ENCODE measurements around the gene ABT1. TPM values are rescaled to one million over a fixed set of nuclear protein-coding genes. Genes with fewer than 3 reads are reported as not detected.

The ABT1 gene
- total RNA-seq, 1 experiment from 2014 or later, result 27.4 TPM

GRCh38 chr6:26602262-26602661, 5.5 kb downstream of the ABT1 start:
- DNase-seq (ENCODE audit: low read depth in 1 of 2, low spot score in 2 of 2), result no peak
- Histone ChIP-seq H3K27ac (no peak overlapping the region), H3K4me1 (replicated peaks) (peaks cover 7% of the 10 kb centered on the region), H3K4me3 (no peak overlapping the region), H3K36me3 (peaks cover 26% of the 10 kb centered on the region), H3K9me3 (replicated peaks) (no peaks in the 10 kb centered on the region), H3K27me3 (replicated peaks) (no peaks in the 10 kb centered on the region)

DNA sequence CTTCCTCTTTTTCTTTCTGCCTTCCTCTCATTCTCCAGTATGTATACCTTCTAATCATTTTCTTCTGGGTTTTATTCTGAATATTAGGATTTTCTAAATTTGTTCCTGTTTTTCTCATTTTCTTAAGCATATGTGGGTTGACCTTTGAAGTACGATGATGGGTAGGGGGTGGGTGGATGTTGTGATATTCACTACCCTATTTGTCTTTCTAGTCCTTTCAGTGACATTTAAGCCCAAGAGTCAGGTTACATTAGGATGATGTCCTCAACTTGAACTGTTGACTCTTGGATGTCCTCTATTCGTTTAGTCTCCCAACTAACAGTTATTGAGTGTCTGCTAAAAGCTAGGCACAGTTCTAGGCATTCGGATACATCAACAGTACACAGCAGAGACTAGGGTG, 7.3 kb downstream of the ABT1 start:
- no peaks in the 10 kb centered on the region for H3K4me1 ChIP-seq (replicated peaks)
- no peak overlapping the region for H3K27ac ChIP-seq
- peaks cover 13% of the 10 kb centered on the region for H3K36me3 ChIP-seq
- H3K9me3 ChIP-seq (replicated peaks), result no peaks in the 10 kb centered on the region
- DNase-seq (ENCODE audit: low read depth in 1 of 2, low spot score in 2 of 2), result no peak
- no peak overlapping the region for H3K4me3 ChIP-seq
- H3K27me3 ChIP-seq (replicated peaks), result no peaks in the 10 kb centered on the region

GRCh38 chr6:26604797-26605196, 8.0 kb downstream of the ABT1 start:
- Histone ChIP-seq H3K27ac (no peak overlapping the region), H3K36me3 (peaks cover 6% of the 10 kb centered on the region), H3K4me1 (replicated peaks) (no peaks in the 10 kb centered on the region), H3K4me3 (no peak overlapping the region), H3K27me3 (replicated peaks) (no peaks in the 10 kb centered on the region), H3K9me3 (replicated peaks) (no peaks in the 10 kb centered on the region)
- no peak for DNase-seq (ENCODE audit: low read depth in 1 of 2, low spot score in 2 of 2)

DNA sequence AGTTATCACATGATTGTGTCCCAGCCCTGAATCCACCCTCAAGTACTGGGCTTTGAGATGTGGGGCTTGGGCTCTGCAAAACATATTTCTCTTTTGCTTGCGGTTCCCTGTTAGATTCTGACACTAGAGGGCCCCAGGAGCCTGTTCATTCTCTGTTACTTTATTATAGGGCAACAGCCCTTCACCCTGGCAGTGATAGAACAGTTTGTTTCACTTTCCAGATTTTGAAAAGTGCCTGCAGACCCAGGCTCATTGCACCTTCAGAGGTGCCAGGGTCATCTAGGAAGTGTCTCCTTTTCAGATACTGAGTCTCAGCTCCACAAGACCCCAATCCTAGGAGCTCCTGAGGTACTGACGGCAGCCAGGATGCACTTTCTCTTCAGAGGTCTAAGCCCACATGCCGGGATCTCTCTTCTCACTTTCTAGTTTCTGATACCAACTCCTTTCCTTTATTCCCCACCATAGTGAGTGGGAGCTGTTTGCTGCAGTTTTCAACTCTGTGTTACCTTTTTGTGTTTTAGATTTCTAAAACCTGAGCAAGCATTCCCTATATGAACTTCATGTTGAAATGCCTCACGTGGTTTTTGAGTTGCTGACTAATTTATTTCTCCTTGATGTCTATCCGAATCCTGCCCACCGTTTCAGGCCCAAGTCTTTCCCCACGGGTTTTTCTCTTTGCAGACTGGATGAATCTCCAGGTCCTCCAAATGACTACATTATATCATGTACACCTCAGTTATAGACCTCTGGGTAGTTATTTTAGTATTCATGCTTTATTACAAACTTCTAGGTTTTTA, 10.9 kb downstream of the ABT1 start:
- no peaks in the 10 kb centered on the region for H3K36me3 ChIP-seq
- no peak overlapping the region for H3K4me3 ChIP-seq
- peak; percentile 46 to 47 for DNase-seq (ENCODE audit: low read depth in 1 of 2, low spot score in 2 of 2)

DNA sequence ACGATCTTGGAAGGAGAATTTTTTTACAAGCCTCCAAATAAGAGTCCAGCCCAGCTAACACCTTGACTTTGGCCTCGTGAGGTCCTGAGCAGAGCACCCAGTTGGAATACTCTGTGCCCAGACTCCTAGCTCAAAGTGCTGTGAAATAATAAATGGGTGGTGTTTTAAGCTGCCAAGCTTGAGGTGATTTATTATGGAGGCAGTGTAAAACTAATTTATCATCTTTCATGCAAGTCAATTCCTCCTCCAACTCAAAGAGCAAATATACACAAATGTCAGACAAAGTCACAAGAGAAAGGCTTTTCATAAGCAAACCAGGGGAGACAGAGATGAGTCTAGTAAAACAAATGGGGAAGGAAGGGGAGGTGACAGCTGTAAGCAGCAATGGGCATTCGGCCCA, 12.7 kb downstream of the ABT1 start:
- no peaks in the 10 kb centered on the region for H3K36me3 ChIP-seq
- H3K27ac ChIP-seq, result no peak overlapping the region
- no peak overlapping the region for H3K4me3 ChIP-seq
- H3K4me1 ChIP-seq (replicated peaks), result no peaks in the 10 kb centered on the region
- H3K9me3 ChIP-seq (replicated peaks), result no peaks in the 10 kb centered on the region
- no peak for DNase-seq (ENCODE audit: low read depth in 1 of 2, low spot score in 2 of 2)
- no peaks in the 10 kb centered on the region for H3K27me3 ChIP-seq (replicated peaks)

More for the DNA sequence above, 10.9 kb downstream of the ABT1 start:
- H3K27ac ChIP-seq, result no peak overlapping the region
- no peaks in the 10 kb centered on the region for H3K9me3 ChIP-seq (replicated peaks)
- no peaks in the 10 kb centered on the region for H3K27me3 ChIP-seq (replicated peaks)
- H3K4me1 ChIP-seq (replicated peaks), result no peaks in the 10 kb centered on the region

DNA sequence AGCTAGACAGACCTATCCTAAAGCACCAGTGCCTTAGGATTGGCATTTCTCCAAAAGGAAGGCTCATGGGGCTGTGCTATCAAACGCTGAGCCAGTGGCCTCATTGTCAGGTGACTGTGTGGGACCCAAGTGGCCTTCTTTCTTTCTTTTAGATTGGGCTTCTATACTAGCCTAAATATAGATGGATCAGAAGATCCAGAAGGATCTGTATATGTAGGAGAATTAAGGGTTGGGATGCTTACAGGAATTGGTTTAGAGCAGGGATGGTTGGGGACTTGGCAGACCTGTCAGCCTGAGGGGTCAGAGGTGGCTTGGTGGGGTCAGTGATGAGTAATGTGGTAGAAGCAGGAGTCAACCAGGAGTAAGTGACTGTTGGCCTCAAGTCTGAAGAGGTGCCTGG, 14.8 kb downstream of the ABT1 start:
- Histone ChIP-seq H3K27me3 (replicated peaks) (no peaks in the 10 kb centered on the region), H3K27ac (no peak overlapping the region), H3K9me3 (replicated peaks) (no peaks in the 10 kb centered on the region), H3K4me1 (replicated peaks) (no peaks in the 10 kb centered on the region), H3K4me3 (no peak overlapping the region), H3K36me3 (no peaks in the 10 kb centered on the region)
- no peak for DNase-seq (ENCODE audit: low read depth in 1 of 2, low spot score in 2 of 2)

DNA sequence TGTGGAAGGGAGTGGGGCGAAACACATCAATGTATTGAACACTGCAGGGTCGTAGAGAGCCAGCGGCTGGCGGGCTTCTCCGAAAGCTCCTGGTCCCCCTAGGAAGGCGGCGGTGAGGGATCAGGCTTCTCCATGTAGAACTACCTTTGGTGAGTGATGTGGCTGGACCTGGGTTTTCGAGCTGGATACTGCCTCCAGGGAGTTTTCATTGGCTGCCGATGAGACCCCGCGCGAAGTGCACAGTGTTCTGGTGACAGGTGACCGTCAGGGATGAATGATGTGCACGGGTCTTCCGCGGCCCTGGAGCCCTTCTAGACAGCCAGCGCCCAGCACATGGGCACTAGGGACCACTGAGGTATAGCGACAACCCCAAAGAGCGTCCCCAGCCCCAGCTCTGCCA, 16.4 kb downstream of the ABT1 start:
- H3K4me3 ChIP-seq, result no peak overlapping the region
- no peaks in the 10 kb centered on the region for H3K36me3 ChIP-seq
- H3K4me1 ChIP-seq (replicated peaks), result no peaks in the 10 kb centered on the region
- no peaks in the 10 kb centered on the region for H3K27me3 ChIP-seq (replicated peaks)
- no peak for DNase-seq (ENCODE audit: low read depth in 1 of 2, low spot score in 2 of 2)
- H3K27ac ChIP-seq, result no peak overlapping the region
- H3K9me3 ChIP-seq (replicated peaks), result no peaks in the 10 kb centered on the region

DNA sequence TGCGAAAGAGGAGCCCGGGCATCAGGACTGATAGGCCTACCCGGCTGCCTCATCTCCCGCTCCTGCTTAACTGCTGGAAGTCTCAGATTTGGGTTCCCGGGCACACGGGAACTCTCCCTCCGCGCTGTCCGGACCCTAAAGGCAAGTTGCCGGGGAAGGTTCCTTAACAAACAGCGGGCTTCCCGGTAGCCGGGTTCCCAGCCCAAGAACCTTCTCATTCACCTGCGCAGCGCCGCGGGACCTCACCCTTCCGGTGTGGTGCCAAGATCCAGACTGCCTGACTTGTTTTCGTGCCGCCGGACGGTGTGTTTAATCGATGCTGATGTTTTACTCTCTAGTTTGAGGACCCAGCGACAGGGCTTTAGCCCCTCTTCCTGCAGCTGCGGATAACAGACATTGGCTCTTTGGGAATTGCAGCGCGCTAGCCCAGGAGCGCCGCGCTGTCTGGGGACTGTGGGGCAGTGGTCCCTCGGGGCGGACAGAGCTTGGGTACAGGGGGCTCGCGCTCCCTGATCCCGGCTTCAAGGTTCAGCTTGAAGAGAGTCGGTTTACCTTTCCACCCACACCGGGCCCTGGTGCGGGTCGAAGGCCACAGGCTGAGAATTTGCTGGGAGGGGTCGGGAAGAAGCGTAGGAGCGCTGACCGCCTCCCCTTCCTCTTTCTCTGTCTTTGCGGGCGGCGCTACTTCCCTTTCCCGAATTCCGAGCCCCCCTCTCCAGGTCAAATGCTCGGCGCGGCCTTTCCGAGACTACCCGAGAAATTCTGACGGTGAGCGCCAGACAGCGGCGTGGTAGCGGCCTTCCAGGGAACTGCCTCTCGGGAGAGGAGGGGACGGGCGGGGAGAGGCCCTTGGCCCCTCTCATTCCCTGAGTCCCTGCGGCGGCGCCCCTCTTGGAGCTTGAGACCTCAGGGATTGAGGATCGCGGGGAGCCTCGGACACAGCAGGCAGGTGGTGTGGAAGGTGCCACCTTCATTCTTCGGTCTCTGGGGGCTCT, 17.2 kb downstream of the ABT1 start:
- H3K27me3 ChIP-seq (replicated peaks), result no peaks in the 10 kb centered on the region

GRCh38 chr6:26623339-26623859, 26.6 kb downstream of the ABT1 start:
- Histone ChIP-seq H3K4me3 (no peak overlapping the region), H3K36me3 (no peaks in the 10 kb centered on the region), H3K27ac (no peak overlapping the region), H3K9me3 (replicated peaks) (no peaks in the 10 kb centered on the region; the same call in 1 of the 2 replicates), H3K27me3 (replicated peaks) (no peaks in the 10 kb centered on the region), H3K4me1 (replicated peaks) (no peaks in the 10 kb centered on the region)
- no peak for DNase-seq (ENCODE audit: low read depth in 1 of 2, low spot score in 2 of 2)

More for the DNA sequence above, 17.2 kb downstream of the ABT1 start:
- no peak overlapping the region for H3K4me3 ChIP-seq
- H3K36me3 ChIP-seq, result no peaks in the 10 kb centered on the region
- H3K9me3 ChIP-seq (replicated peaks), result no peaks in the 10 kb centered on the region
- no peak for DNase-seq (ENCODE audit: low read depth in 1 of 2, low spot score in 2 of 2)
- no peak overlapping the region for H3K27ac ChIP-seq
- H3K4me1 ChIP-seq (replicated peaks), result no peaks in the 10 kb centered on the region

DNA sequence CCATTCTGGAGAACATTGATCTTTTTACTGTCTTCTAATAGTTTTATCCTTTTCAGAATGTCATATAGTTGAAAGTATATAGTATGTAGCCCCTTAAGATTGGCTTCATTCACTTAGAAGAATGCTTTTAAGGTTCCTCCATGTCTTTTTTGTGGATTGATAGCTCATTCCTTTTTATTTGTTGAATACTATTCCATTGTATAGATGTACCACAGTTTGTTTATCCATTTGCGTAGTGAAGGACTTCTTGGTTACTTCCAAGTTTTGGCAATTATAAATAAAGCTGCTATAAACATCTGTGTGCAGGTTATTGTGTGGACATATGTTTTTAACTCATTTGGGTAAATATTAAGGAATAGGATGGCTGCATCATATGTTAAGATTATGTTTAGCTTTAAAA, 27.8 kb downstream of the ABT1 start:
- Histone ChIP-seq H3K9me3 (replicated peaks) (no peaks in the 10 kb centered on the region; the same call in 1 of the 2 replicates), H3K4me1 (replicated peaks) (no peaks in the 10 kb centered on the region), H3K36me3 (no peaks in the 10 kb centered on the region), H3K4me3 (no peak overlapping the region), H3K27me3 (replicated peaks) (no peaks in the 10 kb centered on the region), H3K27ac (no peak overlapping the region)
- no peak for DNase-seq (ENCODE audit: low read depth in 1 of 2, low spot score in 2 of 2)

DNA sequence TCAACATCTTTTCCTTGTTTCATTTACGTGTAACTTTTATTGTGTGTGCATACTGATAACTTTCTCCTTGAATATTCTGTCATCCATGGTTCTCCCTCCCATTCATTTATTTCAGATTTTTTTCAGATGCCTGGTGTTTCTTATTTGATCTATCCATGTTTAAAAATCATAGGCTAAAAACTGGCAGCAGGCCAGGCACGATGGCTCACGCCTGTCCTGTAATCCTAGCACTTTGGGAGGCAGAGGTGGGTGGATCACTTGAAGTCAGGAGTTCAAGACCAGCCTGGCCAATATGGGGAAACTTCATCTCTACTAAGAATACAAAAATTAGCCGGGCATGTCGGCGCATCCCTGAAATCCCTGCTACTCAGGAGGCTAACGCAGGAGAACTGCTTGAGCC, 31.1 kb downstream of the ABT1 start:
- Histone ChIP-seq H3K36me3 (no peaks in the 10 kb centered on the region), H3K9me3 (replicated peaks) (no peaks in the 10 kb centered on the region; the same call in 1 of the 2 replicates), H3K27ac (no peak overlapping the region), H3K27me3 (replicated peaks) (no peaks in the 10 kb centered on the region), H3K4me3 (no peak overlapping the region), H3K4me1 (replicated peaks) (no peaks in the 10 kb centered on the region)
- DNase-seq (ENCODE audit: low read depth in 1 of 2, low spot score in 2 of 2), result no peak

DNA sequence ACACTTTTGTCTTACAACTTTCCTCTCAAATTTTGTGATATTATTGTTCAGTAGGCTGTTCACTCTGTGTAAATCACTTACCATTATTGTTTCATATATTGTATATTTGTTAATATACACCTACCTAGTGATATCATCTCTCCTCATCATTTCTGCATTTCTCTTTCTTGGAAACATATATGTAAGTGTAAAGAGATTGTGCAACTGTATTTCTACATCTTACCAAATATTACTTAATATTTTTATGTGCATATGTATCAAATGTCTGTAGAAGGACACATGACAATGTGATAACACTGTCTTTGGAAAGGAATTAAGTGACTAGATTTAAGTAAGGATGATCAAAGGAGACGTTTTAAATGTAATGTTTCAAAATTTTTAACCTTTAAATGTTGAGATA, 32.6 kb downstream of the ABT1 start:
- Histone ChIP-seq H3K27me3 (replicated peaks) (no peaks in the 10 kb centered on the region), H3K4me3 (no peak overlapping the region), H3K9me3 (replicated peaks) (no peaks in the 10 kb centered on the region; the same call in 1 of the 2 replicates), H3K4me1 (replicated peaks) (no peaks in the 10 kb centered on the region), H3K27ac (no peak overlapping the region), H3K36me3 (peaks cover 11% of the 10 kb centered on the region; the same call in 1 of the 2 replicates)
- DNase-seq (ENCODE audit: low read depth in 1 of 2, low spot score in 2 of 2), result no peak

DNA sequence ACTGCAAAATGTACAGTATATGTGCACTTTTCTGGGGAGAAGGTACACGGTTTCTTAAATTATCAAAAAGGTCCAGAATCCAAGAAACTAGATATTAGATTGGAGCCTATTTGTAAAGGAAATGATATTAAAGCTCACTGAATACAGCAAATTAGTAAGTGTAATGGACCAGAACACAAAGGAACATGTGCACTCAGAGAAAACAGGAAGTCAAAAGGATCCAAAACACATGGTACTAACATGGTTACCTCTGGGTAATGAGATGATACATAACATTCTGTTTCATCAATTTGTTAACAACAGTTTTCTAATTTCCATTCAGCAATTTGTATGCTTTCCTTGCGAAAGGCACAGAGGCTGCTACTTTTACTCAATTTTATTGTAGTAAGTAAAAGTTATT, 44.1 kb downstream of the ABT1 start:
- H3K4me1 ChIP-seq (replicated peaks), result no peaks in the 10 kb centered on the region
- H3K9me3 ChIP-seq (replicated peaks), result peaks cover 33% of the 10 kb centered on the region
- no peak overlapping the region for H3K4me3 ChIP-seq
- DNase-seq (ENCODE audit: low read depth in 1 of 2, low spot score in 2 of 2), result no peak
- H3K27ac ChIP-seq, result no peak overlapping the region
- H3K36me3 ChIP-seq, result peaks cover 67% of the 10 kb centered on the region
- H3K27me3 ChIP-seq (replicated peaks), result no peaks in the 10 kb centered on the region

DNA sequence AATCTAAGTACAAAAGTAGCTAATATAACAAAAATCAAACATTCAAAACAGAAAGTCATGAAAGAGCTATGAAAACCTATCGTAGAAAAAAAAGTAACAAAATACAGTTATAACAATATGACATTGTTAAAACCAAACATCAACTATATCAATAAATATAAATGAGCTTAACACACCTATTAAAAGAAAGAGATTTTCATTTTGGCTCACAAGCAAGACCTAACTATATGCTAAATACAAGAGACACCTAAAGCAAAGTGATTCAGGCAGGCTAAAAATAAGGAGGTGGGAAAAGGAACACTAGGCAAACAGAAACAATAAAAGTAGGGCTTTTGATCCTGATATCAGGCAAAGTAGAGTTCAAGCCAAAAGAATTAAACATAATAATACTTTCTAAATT, 49.3 kb downstream of the ABT1 start:
- Histone ChIP-seq H3K36me3 (peaks cover 47% of the 10 kb centered on the region), H3K4me3 (no peak overlapping the region), H3K27me3 (replicated peaks) (no peaks in the 10 kb centered on the region)

More for the DNA sequence above, 49.3 kb downstream of the ABT1 start:
- Histone ChIP-seq H3K9me3 (replicated peaks) (peaks cover 18% of the 10 kb centered on the region), H3K27ac (no peak overlapping the region), H3K4me1 (replicated peaks) (no peaks in the 10 kb centered on the region)
- no peak for DNase-seq (ENCODE audit: low read depth in 1 of 2, low spot score in 2 of 2)
